ENCODE measurements around the gene FSTL5.

FSTL5 gene

DNA sequence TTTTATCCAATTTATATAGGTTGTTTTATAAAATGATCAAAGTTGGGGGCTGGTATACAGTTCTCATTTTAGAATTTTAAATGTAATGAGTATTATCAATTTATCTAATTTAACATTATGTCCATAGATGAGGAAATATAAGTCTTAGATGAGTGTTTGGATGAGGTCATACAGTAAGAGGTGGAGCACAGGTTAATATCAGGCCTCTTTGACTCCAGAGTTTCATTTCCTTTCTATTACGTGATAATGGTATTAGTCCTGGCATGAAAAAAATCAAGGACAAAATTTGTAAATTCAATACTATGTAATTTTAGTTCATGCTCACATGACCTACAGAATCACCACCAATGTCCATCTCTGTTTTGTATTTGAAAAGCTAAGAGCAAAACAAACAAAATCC, 269.8 kb downstream of the FSTL5 start:
- no peaks in the 10 kb centered on the region for H3K9me3 ChIP-seq (ENCODE audit: control insufficient read depth, low read length)
- H3K4me2 ChIP-seq (ENCODE audit: low read length, poor library complexity, severe bottlenecking): no peak overlapping the region
- no peak overlapping the region for H2BK120ac ChIP-seq (ENCODE audit: low read depth, low read length)
- no peak overlapping the region for H3K4me3 ChIP-seq (ENCODE audit: insufficient read depth in 1 of 2, low read depth in 1 of 2, low read length in 2 of 2)
- no peak for DNase-seq
- no peaks in the 10 kb centered on the region for H3K27me3 ChIP-seq (ENCODE audit: control insufficient read depth in 1 of 2, insufficient read depth in 1 of 2, low read length in 2 of 2)
- no peak overlapping the region for H2BK12ac ChIP-seq (ENCODE audit: low read length in 2 of 2)
- H3K14ac ChIP-seq (ENCODE audit: low read length in 2 of 2): no peak overlapping the region
- H3K9ac ChIP-seq (ENCODE audit: low read length): no peak overlapping the region
- H3K27ac ChIP-seq (ENCODE audit: low read length, poor library complexity, severe bottlenecking): no peak overlapping the region
- no peaks in the 10 kb centered on the region for H3K36me3 ChIP-seq (ENCODE audit: control insufficient read depth in 1 of 2, insufficient read depth in 2 of 2, low read depth in 1 of 2, low read length in 2 of 2)
- no peak overlapping the region for H2AK5ac ChIP-seq (ENCODE audit: low read length, severe bottlenecking)
- no peak overlapping the region for H2BK15ac ChIP-seq (ENCODE audit: low read depth, poor library complexity, severe bottlenecking)
- H3K79me1 ChIP-seq (replicated peaks; ENCODE audit: low read length, poor library complexity, severe bottlenecking): no peaks in the 10 kb centered on the region
- H2AFZ ChIP-seq (ENCODE audit: low read depth, low read length): no peak overlapping the region
- H3K4ac ChIP-seq (ENCODE audit: low read depth in 1 of 2, low read length in 2 of 2): no peak overlapping the region
- no peak overlapping the region for H4K8ac ChIP-seq (ENCODE audit: low read length)
- H3K18ac ChIP-seq (ENCODE audit: low read depth in 1 of 2, low read length in 2 of 2): no peak overlapping the region
- peaks cover 2% of the 10 kb centered on the region for H3K4me1 ChIP-seq (ENCODE audit: control insufficient read depth, insufficient read depth, low read depth, low read length)
- H2BK5ac ChIP-seq (ENCODE audit: low read depth, low read length, poor library complexity, severe bottlenecking): no peak overlapping the region
- no CpG with 5 or more reads among the region's 1 CpG for WGBS
- no peak overlapping the region for H4K91ac ChIP-seq (ENCODE audit: low read length)
- H3K23ac ChIP-seq (ENCODE audit: low read length in 2 of 2): no peak overlapping the region

DNA sequence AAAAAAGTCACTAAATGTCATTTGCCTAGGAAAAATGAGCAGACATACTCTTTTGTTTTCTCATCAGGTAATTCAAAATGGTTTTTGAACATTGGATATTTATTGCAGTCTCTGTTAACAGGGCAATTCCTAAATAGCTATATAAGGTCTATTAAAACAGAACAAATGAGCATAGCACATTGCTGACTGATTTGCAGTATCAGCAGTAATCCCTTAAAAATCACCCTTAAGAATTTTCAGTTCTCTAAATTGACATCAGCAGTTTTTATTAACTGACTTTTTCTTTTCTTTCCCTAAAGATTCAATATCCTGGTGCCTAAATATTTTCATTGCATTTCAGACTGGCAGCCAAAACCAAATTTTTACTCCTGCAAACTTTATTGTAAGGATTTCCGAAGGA, 270.2 kb downstream of the FSTL5 start:
- H3K14ac ChIP-seq (ENCODE audit: low read length in 2 of 2): no peak overlapping the region
- H3K9ac ChIP-seq (ENCODE audit: low read length): no peak overlapping the region
- peaks cover 2% of the 10 kb centered on the region for H3K4me1 ChIP-seq (ENCODE audit: control insufficient read depth, insufficient read depth, low read depth, low read length)
- 43% methylated on average over 1 of the region's 1 CpG for WGBS
- no peak overlapping the region for H4K8ac ChIP-seq (ENCODE audit: low read length)
- H2AK5ac ChIP-seq (ENCODE audit: low read length, severe bottlenecking): no peak overlapping the region
- H3K27ac ChIP-seq (ENCODE audit: low read length, poor library complexity, severe bottlenecking): no peak overlapping the region
- no peak overlapping the region for H3K4me3 ChIP-seq (ENCODE audit: insufficient read depth in 1 of 2, low read depth in 1 of 2, low read length in 2 of 2)
- H2BK12ac ChIP-seq (ENCODE audit: low read length in 2 of 2): no peak overlapping the region
- H3K79me1 ChIP-seq (replicated peaks; ENCODE audit: low read length, poor library complexity, severe bottlenecking): no peaks in the 10 kb centered on the region
- no peaks in the 10 kb centered on the region for H3K36me3 ChIP-seq (ENCODE audit: control insufficient read depth in 1 of 2, insufficient read depth in 2 of 2, low read depth in 1 of 2, low read length in 2 of 2)
- no peak overlapping the region for H2BK120ac ChIP-seq (ENCODE audit: low read depth, low read length)
- no peak overlapping the region for H2AFZ ChIP-seq (ENCODE audit: low read depth, low read length)
- no peak overlapping the region for H3K18ac ChIP-seq (ENCODE audit: low read depth in 1 of 2, low read length in 2 of 2)
- H3K4ac ChIP-seq (ENCODE audit: low read depth in 1 of 2, low read length in 2 of 2): no peak overlapping the region
- H2BK5ac ChIP-seq (ENCODE audit: low read depth, low read length, poor library complexity, severe bottlenecking): no peak overlapping the region
- H3K9me3 ChIP-seq (ENCODE audit: control insufficient read depth, low read length): no peaks in the 10 kb centered on the region
- H3K4me2 ChIP-seq (ENCODE audit: low read length, poor library complexity, severe bottlenecking): no peak overlapping the region
- no peak overlapping the region for H4K91ac ChIP-seq (ENCODE audit: low read length)
- DNase-seq: no peak
- no peak overlapping the region for H2BK15ac ChIP-seq (ENCODE audit: low read depth, poor library complexity, severe bottlenecking)
- no peak overlapping the region for H3K23ac ChIP-seq (ENCODE audit: low read length in 2 of 2)
- no peaks in the 10 kb centered on the region for H3K27me3 ChIP-seq (ENCODE audit: control insufficient read depth in 1 of 2, insufficient read depth in 1 of 2, low read length in 2 of 2)

DNA sequence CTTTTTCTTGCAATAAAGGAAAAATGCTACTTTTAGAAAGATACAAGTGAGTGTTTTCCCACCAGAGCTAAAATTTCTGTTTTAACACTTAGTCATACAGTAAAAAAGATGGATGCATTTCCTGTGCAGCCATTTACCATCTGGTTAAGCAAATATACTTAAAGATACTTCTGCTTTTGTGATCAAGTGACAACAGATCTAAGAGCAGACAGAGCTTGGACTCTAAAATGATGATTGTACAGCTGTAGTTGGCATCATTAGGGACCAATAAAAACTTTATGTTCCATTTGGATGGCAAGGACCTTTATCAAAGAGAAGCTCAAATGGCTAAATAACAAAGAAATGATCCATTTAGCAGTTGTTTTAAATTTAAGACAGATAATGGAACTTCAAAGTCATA, 270.8 kb downstream of the FSTL5 start:
- no peaks in the 10 kb centered on the region for H3K79me1 ChIP-seq (replicated peaks; ENCODE audit: low read length, poor library complexity, severe bottlenecking)
- no peak overlapping the region for H2BK15ac ChIP-seq (ENCODE audit: low read depth, poor library complexity, severe bottlenecking)
- no peak for DNase-seq
- H3K18ac ChIP-seq (ENCODE audit: low read depth in 1 of 2, low read length in 2 of 2): no peak overlapping the region
- H4K91ac ChIP-seq (ENCODE audit: low read length): no peak overlapping the region
- H3K4me2 ChIP-seq (ENCODE audit: low read length, poor library complexity, severe bottlenecking): no peak overlapping the region
- no peak overlapping the region for H2BK5ac ChIP-seq (ENCODE audit: low read depth, low read length, poor library complexity, severe bottlenecking)
- no peak overlapping the region for H3K27ac ChIP-seq (ENCODE audit: low read length, poor library complexity, severe bottlenecking)
- H3K23ac ChIP-seq (ENCODE audit: low read length in 2 of 2): no peak overlapping the region
- no peak overlapping the region for H2BK120ac ChIP-seq (ENCODE audit: low read depth, low read length)
- no peak overlapping the region for H3K14ac ChIP-seq (ENCODE audit: low read length in 2 of 2)
- no peak overlapping the region for H4K8ac ChIP-seq (ENCODE audit: low read length)
- H3K9me3 ChIP-seq (ENCODE audit: control insufficient read depth, low read length): no peaks in the 10 kb centered on the region
- H2AFZ ChIP-seq (ENCODE audit: low read depth, low read length): no peak overlapping the region
- H3K4me1 ChIP-seq (ENCODE audit: control insufficient read depth, insufficient read depth, low read depth, low read length): peaks cover 2% of the 10 kb centered on the region
- H2BK12ac ChIP-seq (ENCODE audit: low read length in 2 of 2): no peak overlapping the region
- H2AK5ac ChIP-seq (ENCODE audit: low read length, severe bottlenecking): no peak overlapping the region
- H3K36me3 ChIP-seq (ENCODE audit: control insufficient read depth in 1 of 2, insufficient read depth in 2 of 2, low read depth in 1 of 2, low read length in 2 of 2): no peaks in the 10 kb centered on the region
- no peak overlapping the region for H3K4me3 ChIP-seq (ENCODE audit: insufficient read depth in 1 of 2, low read depth in 1 of 2, low read length in 2 of 2)
- H3K27me3 ChIP-seq (ENCODE audit: control insufficient read depth in 1 of 2, insufficient read depth in 1 of 2, low read length in 2 of 2): no peaks in the 10 kb centered on the region
- H3K4ac ChIP-seq (ENCODE audit: low read depth in 1 of 2, low read length in 2 of 2): no peak overlapping the region
- H3K9ac ChIP-seq (ENCODE audit: low read length): no peak overlapping the region

DNA sequence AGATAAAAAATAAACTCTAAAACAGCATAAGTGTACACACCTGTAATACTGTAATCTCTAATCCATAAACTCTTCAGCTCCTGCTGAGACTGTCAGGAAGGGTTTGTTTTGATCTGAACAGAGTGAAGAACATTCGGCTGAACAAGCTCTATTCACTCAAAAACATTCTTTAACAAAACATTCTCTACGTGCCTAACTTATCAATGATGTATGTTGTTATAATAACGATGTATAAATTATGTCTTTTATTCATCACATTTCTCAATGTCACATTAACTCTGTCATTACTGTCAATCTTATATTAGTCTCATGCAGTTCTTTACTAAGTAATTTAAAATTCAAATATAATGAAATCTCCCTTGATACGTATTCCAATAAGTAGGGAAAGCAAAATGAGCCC, 280.6 kb downstream of the FSTL5 start:
- DNase-seq: no peak
- no peak overlapping the region for H3K23ac ChIP-seq (ENCODE audit: low read length in 2 of 2)
- H3K79me1 ChIP-seq (replicated peaks; ENCODE audit: low read length, poor library complexity, severe bottlenecking): no peaks in the 10 kb centered on the region

More for the DNA sequence above, 280.6 kb downstream of the FSTL5 start:
- H3K4ac ChIP-seq (ENCODE audit: low read depth in 1 of 2, low read length in 2 of 2): no peak overlapping the region
- H3K18ac ChIP-seq (ENCODE audit: low read depth in 1 of 2, low read length in 2 of 2): no peak overlapping the region
- H2AK5ac ChIP-seq (ENCODE audit: low read length, severe bottlenecking): no peak overlapping the region
- H2BK12ac ChIP-seq (ENCODE audit: low read length in 2 of 2): no peak overlapping the region
- H4K91ac ChIP-seq (ENCODE audit: low read length): no peak overlapping the region
- no peak overlapping the region for H3K9ac ChIP-seq (ENCODE audit: low read length)
- H3K4me1 ChIP-seq (ENCODE audit: control insufficient read depth, insufficient read depth, low read depth, low read length): no peaks in the 10 kb centered on the region
- no CpG with 5 or more reads among the region's 4 CpGs for WGBS
- H4K8ac ChIP-seq (ENCODE audit: low read length): no peak overlapping the region
- no peak overlapping the region for H2BK5ac ChIP-seq (ENCODE audit: low read depth, low read length, poor library complexity, severe bottlenecking)
- no peak overlapping the region for H3K4me2 ChIP-seq (ENCODE audit: low read length, poor library complexity, severe bottlenecking)
- no peak overlapping the region for H3K14ac ChIP-seq (ENCODE audit: low read length in 2 of 2)
- no peak overlapping the region for H2AFZ ChIP-seq (ENCODE audit: low read depth, low read length)
- H3K9me3 ChIP-seq (ENCODE audit: control insufficient read depth, low read length): no peaks in the 10 kb centered on the region
- no peaks in the 10 kb centered on the region for H3K27me3 ChIP-seq (ENCODE audit: control insufficient read depth in 1 of 2, insufficient read depth in 1 of 2, low read length in 2 of 2)
- no peak overlapping the region for H2BK120ac ChIP-seq (ENCODE audit: low read depth, low read length)
- no peak overlapping the region for H2BK15ac ChIP-seq (ENCODE audit: low read depth, poor library complexity, severe bottlenecking)
- H3K4me3 ChIP-seq (ENCODE audit: insufficient read depth in 1 of 2, low read depth in 1 of 2, low read length in 2 of 2): no peak overlapping the region
- H3K27ac ChIP-seq (ENCODE audit: low read length, poor library complexity, severe bottlenecking): no peak overlapping the region
- H3K36me3 ChIP-seq (ENCODE audit: control insufficient read depth in 1 of 2, insufficient read depth in 2 of 2, low read depth in 1 of 2, low read length in 2 of 2): no peaks in the 10 kb centered on the region
